ENCODE data around the gene STH.
"Not testable (repeated sequence)": the region's sequence is repeated elsewhere in the genome, so short reads cannot be mapped to it uniquely, and the experiment has no call there.

Gene STH

GRCh38 chr17:45954914-45955313, 44.1 kb upstream of the STH start:
- no peak for TF ChIP-seq CTCF (IDR thresholded peaks at IDR 0.05; ENCODE audit: low read depth, low read length)

GRCh38 chr17:45955326-45955725, 43.7 kb upstream of the STH start:
- no peak for TF ChIP-seq CTCF (IDR thresholded peaks at IDR 0.05; ENCODE audit: low read depth, low read length)
- DNase-seq (ENCODE audit: extremely low read depth, low read depth) = no peak

More at GRCh38 chr17:45954914-45955313, 44.1 kb upstream of the STH start:
- DNase-seq (ENCODE audit: extremely low read depth, low read depth) = no peak

GRCh38 chr17:45956090-45956489, 43.0 kb upstream of the STH start:
- no peak for DNase-seq (ENCODE audit: extremely low read depth, low read depth)
- TF ChIP-seq CTCF (IDR thresholded peaks at IDR 0.05; ENCODE audit: low read depth, low read length) = no peak

GRCh38 chr17:45956746-45957145, 42.3 kb upstream of the STH start:
- not testable (repeated sequence) for DNase-seq (ENCODE audit: extremely low read depth, low read depth)

- no peak for TF ChIP-seq CTCF (IDR thresholded peaks at IDR 0.05; ENCODE audit: low read depth, low read length)
- no peak for DNase-seq (ENCODE audit: extremely low read depth, low read depth)
These were observed 40.7 kb upstream of the STH start for GRCh38 chr17:45958307-45958706.

- no peak for TF ChIP-seq CTCF (IDR thresholded peaks at IDR 0.05; ENCODE audit: low read depth, low read length)
- no peak for DNase-seq (ENCODE audit: extremely low read depth, low read depth)
These were observed 39.9 kb upstream of the STH start for GRCh38 chr17:45958994-45959665.

- TF ChIP-seq CTCF (IDR thresholded peaks at IDR 0.05; ENCODE audit: low read depth, low read length) = no peak
- DNase-seq (ENCODE audit: extremely low read depth, low read depth) = no peak
These were observed 38.7 kb upstream of the STH start for GRCh38 chr17:45960311-45960710.

- no peak for TF ChIP-seq CTCF (IDR thresholded peaks at IDR 0.05; ENCODE audit: low read depth, low read length)
- no peak for DNase-seq (ENCODE audit: extremely low read depth, low read depth)
These were observed 37.8 kb upstream of the STH start for GRCh38 chr17:45961206-45961605.

All from AG09319 (cell line).